ENCODE results near the gene TTLL7. TPM values are rescaled to one million over a fixed set of nuclear protein-coding genes. Genes with fewer than 3 reads are reported as not detected.

The TTLL7 gene
- total RNA-seq, 1 experiment from 2014 or later, result 7.9 TPM

GRCh38 chr1:83860490-83861221, 138.3 kb downstream of the TTLL7 start (continued):
- TF ChIP-seq PRDM15 (CRISPR knock-in tag; IDR thresholded peaks at IDR 0.05), result no peak
- TF ChIP-seq USF1 (CRISPR knock-in tag; IDR thresholded peaks at IDR 0.05), result peak; percentile 67
- TF ChIP-seq CREB1 (CRISPR knock-in tag; IDR thresholded peaks at IDR 0.05), result no peak

- DNase-seq (ENCODE audit: low spot score) (no peak), ATAC-seq (no peak)
- Mint-ChIP-seq H3K27me3 (ENCODE audit: low read depth) (peaks cover 17% of the 10 kb centered on the region), H3K4me3 (no peak overlapping the region), H3K36me3 (no peaks in the 10 kb centered on the region), H3K4me1 (peaks cover 8% of the 10 kb centered on the region), H3K9me3 (no peaks in the 10 kb centered on the region), H3K27ac (no peak overlapping the region)
- POLR2A ChIA-PET, result no interaction called here
- CTCF ChIA-PET, result no interaction called here
- TF ChIP-seq FOXP1 (CRISPR knock-in tag; IDR thresholded peaks at IDR 0.05; ENCODE audit: borderline replicate concordance), result no peak
- no peak for TF ChIP-seq ERG (CRISPR knock-in tag; IDR thresholded peaks at IDR 0.05)
- no peak for TF ChIP-seq ARID4B (CRISPR knock-in tag; IDR thresholded peaks at IDR 0.05; ENCODE audit: borderline replicate concordance)
- TF ChIP-seq SMAD4 (CRISPR knock-in tag; IDR thresholded peaks at IDR 0.05), result no peak
- TF ChIP-seq RELA (CRISPR knock-in tag; IDR thresholded peaks at IDR 0.05; ENCODE audit: borderline replicate concordance), result no peak
- TF ChIP-seq ZNF232 (CRISPR knock-in tag; IDR thresholded peaks at IDR 0.05), result no peak
These were observed 141.2 kb downstream of the TTLL7 start for GRCh38 chr1:83857716-83858115.

GRCh38 chr1:83857103-83857502, 141.8 kb downstream of the TTLL7 start:
- H3K27me3 Mint-ChIP-seq (ENCODE audit: low read depth), result peaks cover 13% of the 10 kb centered on the region
- no peak overlapping the region for H3K4me3 Mint-ChIP-seq
- H3K9me3 Mint-ChIP-seq, result no peaks in the 10 kb centered on the region
- H3K36me3 Mint-ChIP-seq, result no peaks in the 10 kb centered on the region
- TF ChIP-seq SP1 (CRISPR knock-in tag; conservative IDR thresholded peaks at IDR 0.05), result no peak
- TF ChIP-seq FOXJ3 (CRISPR knock-in tag; IDR thresholded peaks at IDR 0.05; ENCODE audit: borderline replicate concordance), result no peak
- no peak for TF ChIP-seq ZNF671 (CRISPR knock-in tag; IDR thresholded peaks at IDR 0.05)
- ChIA-PET POLR2A (no interaction called here), CTCF (no interaction called here)
- no peak overlapping the region for H3K27ac Mint-ChIP-seq
- ATAC-seq, result no peak
- H3K4me1 Mint-ChIP-seq, result peaks cover 8% of the 10 kb centered on the region
- DNase-seq (ENCODE audit: low spot score), result no peak

All from WTC11 (cell line).